ENCODE measurements around the gene ARHGAP15. TPM values are rescaled to one million over a fixed set of nuclear protein-coding genes. Genes with fewer than 3 reads are reported as not detected.

ARHGAP15 gene
- total RNA-seq, 3 donors from 2014 or later: 5.3 to 8.2 (median 5.8) TPM

GRCh38 chr2:143176606-143177005, 47.4 kb downstream of the ARHGAP15 start:
- DNase-seq (no peak), ATAC-seq (no peak)
- intact Hi-C loops (cut with DNase I, micrococcal nuclease): no loop called here
- no peaks in the 10 kb centered on the region for H3K36me3 ChIP-seq (ENCODE audit: low read depth)
- no peaks in the 10 kb centered on the region for H3K4me1 ChIP-seq (ENCODE audit: low read depth)
- H3K4me3 ChIP-seq: no peak overlapping the region
- no peak for TF ChIP-seq CTCF (IDR thresholded peaks at IDR 0.05)
- H3K9me3 ChIP-seq: no peaks in the 10 kb centered on the region

GRCh38 chr2:143177096-143177786, 48.0 kb downstream of the ARHGAP15 start:
- Histone ChIP-seq H3K4me1 (ENCODE audit: low read depth) (no peaks in the 10 kb centered on the region), H3K36me3 (ENCODE audit: low read depth) (no peaks in the 10 kb centered on the region), H3K4me3 (no peak overlapping the region), H3K9me3 (no peaks in the 10 kb centered on the region)
- peak; percentile 68 for ATAC-seq
- no peak for DNase-seq
- intact Hi-C loops (cut with DNase I, micrococcal nuclease): no loop called here
- TF ChIP-seq CTCF (IDR thresholded peaks at IDR 0.05): no peak

GRCh38 chr2:143181494-143181893, 52.3 kb downstream of the ARHGAP15 start:
- Histone ChIP-seq H3K4me3 (no peak overlapping the region), H3K9me3 (no peaks in the 10 kb centered on the region), H3K36me3 (ENCODE audit: low read depth) (no peaks in the 10 kb centered on the region), H3K4me1 (ENCODE audit: low read depth) (no peaks in the 10 kb centered on the region)
- ATAC-seq (no peak), DNase-seq (no peak)
- intact Hi-C loops (cut with DNase I, micrococcal nuclease): no loop called here
- TF ChIP-seq CTCF (IDR thresholded peaks at IDR 0.05): no peak

- Histone ChIP-seq H3K4me1 (ENCODE audit: low read depth) (no peaks in the 10 kb centered on the region), H3K36me3 (ENCODE audit: low read depth) (no peaks in the 10 kb centered on the region), H3K9me3 (no peaks in the 10 kb centered on the region), H3K4me3 (no peak overlapping the region)
- no peak for TF ChIP-seq CTCF (IDR thresholded peaks at IDR 0.05)
- DNase-seq (no peak), ATAC-seq (no peak)
- intact Hi-C loops (cut with DNase I, micrococcal nuclease): no loop called here
Observed at GRCh38 chr2:143182649-143183048, 53.4 kb downstream of the ARHGAP15 start.

- ATAC-seq (no peak), DNase-seq (no peak)
- no peak overlapping the region for H3K4me3 ChIP-seq
- TF ChIP-seq CTCF (IDR thresholded peaks at IDR 0.05): no peak
- H3K9me3 ChIP-seq: no peaks in the 10 kb centered on the region
- H3K36me3 ChIP-seq (ENCODE audit: low read depth): no peaks in the 10 kb centered on the region
- H3K4me1 ChIP-seq (ENCODE audit: low read depth): no peaks in the 10 kb centered on the region
- intact Hi-C loops (cut with DNase I, micrococcal nuclease): no loop called here
Observed at GRCh38 chr2:143183804-143184463, 54.7 kb downstream of the ARHGAP15 start.
